Mesenchymal stem cell (in vitro differentiated cells and primary cell): ENCODE results near the gene NFRKB. TPM values are rescaled to one million over a fixed set of nuclear protein-coding genes. Genes with fewer than 3 reads are reported as not detected.

ENCODE experiments used
- DNase-seq: peaks from one replicate; pipeline ENCODE4 v3.0.0-alpha.2; 2013
- H2AFZ ChIP-seq: one replicate; pipeline ENCODE4 v1.6.1; 2013; ENCODE audit warnings: low read depth, mild to moderate bottlenecking, control low read depth, inconsistent platforms, low read length, moderate library complexity
- H2AK5ac ChIP-seq: 2 replicates; pipeline ENCODE4 v1.6.1; 2013; ENCODE audit warnings: low read length, moderate library complexity, mild to moderate bottlenecking, inconsistent platforms; ENCODE audit not compliant: severe bottlenecking
- H2BK120ac ChIP-seq: one replicate; pipeline ENCODE4 v1.6.1; 2013; ENCODE audit warnings: low read depth, mild to moderate bottlenecking, inconsistent platforms, low read length, moderate library complexity
- H2BK12ac ChIP-seq, 2 experiments: one replicate each; pipeline ENCODE4 v1.6.1; 2013; ENCODE audit warnings: inconsistent platforms in 2 of 2, low read length in 2 of 2, mild to moderate bottlenecking in 2 of 2, moderate library complexity in 2 of 2, control low read depth in 1 of 2
- H2BK15ac ChIP-seq: one replicate; pipeline ENCODE4 v1.6.1; 2013; ENCODE audit warnings: mild to moderate bottlenecking, low read depth, inconsistent platforms; ENCODE audit not compliant: poor library complexity, severe bottlenecking
- H2BK5ac ChIP-seq: 2 replicates; pipeline ENCODE4 v1.6.1; 2013; ENCODE audit warnings: low read depth, mild to moderate bottlenecking, low read length, control low read depth, inconsistent platforms; ENCODE audit not compliant: poor library complexity, severe bottlenecking
- H3K14ac ChIP-seq, 2 experiments: one replicate each; pipeline ENCODE4 v1.6.1; 2013; ENCODE audit warnings: inconsistent platforms in 2 of 2, low read length in 2 of 2, control low read depth in 1 of 2, mild to moderate bottlenecking in 1 of 2, moderate library complexity in 1 of 2
- H3K18ac ChIP-seq, 2 experiments: one replicate each; pipeline ENCODE4 v1.6.1; 2013; ENCODE audit warnings: inconsistent platforms in 2 of 2, low read length in 2 of 2, control low read depth in 1 of 2, low read depth in 1 of 2, mild to moderate bottlenecking in 1 of 2
- H3K23ac ChIP-seq, 2 experiments: one replicate each; pipeline ENCODE4 v1.6.1; 2013; ENCODE audit warnings: inconsistent platforms in 2 of 2, low read length in 2 of 2, mild to moderate bottlenecking in 2 of 2, moderate library complexity in 2 of 2, control low read depth in 1 of 2
- H3K27ac ChIP-seq: 2 replicates; pipeline ENCODE4 v1.5.1; 2013; ENCODE audit warnings: mild to moderate bottlenecking, moderate library complexity, low read length, control low read depth, inconsistent platforms; ENCODE audit not compliant: poor library complexity, severe bottlenecking
- H3K27me3 ChIP-seq, 2 experiments: 2 replicates each; pipeline versions ENCODE4 v1.6.1 to v1.7.0; 2013; ENCODE audit warnings: low read length in 2 of 2, mild to moderate bottlenecking in 2 of 2, moderate library complexity in 2 of 2, control low read depth in 1 of 2, inconsistent platforms in 1 of 2; ENCODE audit not compliant: control insufficient read depth in 1 of 2, insufficient read depth in 1 of 2
- H3K36me3 ChIP-seq, 2 experiments: 2 replicates each; pipeline versions ENCODE4 v1.6.1 to v1.7.0; 2013; ENCODE audit warnings: low read length in 2 of 2, control low read depth in 1 of 2, inconsistent platforms in 1 of 2, low read depth in 1 of 2, mild to moderate bottlenecking in 1 of 2; ENCODE audit not compliant: insufficient read depth in 2 of 2, control insufficient read depth in 1 of 2
- H3K4ac ChIP-seq, 2 experiments: one replicate each; pipeline ENCODE4 v1.6.1; 2013; ENCODE audit warnings: inconsistent platforms in 2 of 2, low read length in 2 of 2, mild to moderate bottlenecking in 2 of 2, moderate library complexity in 2 of 2, control low read depth in 1 of 2, low read depth in 1 of 2
- H3K4me1 ChIP-seq: 2 replicates; pipeline ENCODE4 v1.6.1; 2013; ENCODE audit warnings: low read depth, low read length, control low read depth; ENCODE audit not compliant: control insufficient read depth, insufficient read depth
- H3K4me2 ChIP-seq: 2 replicates; pipeline ENCODE4 v1.6.1; 2013; ENCODE audit warnings: low read length, mild to moderate bottlenecking, inconsistent platforms; ENCODE audit not compliant: poor library complexity, severe bottlenecking
- H3K4me3 ChIP-seq, 2 experiments: 2 replicates each; pipeline versions ENCODE4 v1.5.1 to v1.7.0; 2013; ENCODE audit warnings: low read length in 2 of 2, mild to moderate bottlenecking in 2 of 2, control low read depth in 1 of 2, low read depth in 1 of 2; ENCODE audit not compliant: insufficient read depth in 1 of 2
- H3K79me1 ChIP-seq: replicated peaks from 2 replicates; pipeline ENCODE4 v1.6.1; 2013; ENCODE audit warnings: mild to moderate bottlenecking, control low read depth, low read length, inconsistent platforms; ENCODE audit not compliant: poor library complexity, severe bottlenecking
- H3K9ac ChIP-seq: 2 replicates; pipeline ENCODE4 v1.7.0; 2013; ENCODE audit warnings: mild to moderate bottlenecking, low read length, moderate library complexity
- H3K9me3 ChIP-seq: 2 replicates; pipeline ENCODE4 v1.7.0; 2013; ENCODE audit warnings: mild to moderate bottlenecking, low read length; ENCODE audit not compliant: control insufficient read depth
- H4K8ac ChIP-seq: one replicate; pipeline ENCODE4 v1.6.1; 2013; ENCODE audit warnings: inconsistent platforms, mild to moderate bottlenecking, low read length, moderate library complexity
- H4K91ac ChIP-seq: one replicate; pipeline ENCODE4 v1.6.1; 2013; ENCODE audit warnings: mild to moderate bottlenecking, low read length, inconsistent platforms
- WGBS: methylation state at CpG from one replicate; pipeline ENCODE4 v1.1.7; 2013; ENCODE audit warnings: mixed read lengths; 5-methylcytosine and 5-hydroxymethylcytosine counted together
- polyA plus RNA-seq, 2 experiments: library from polyadenylated mRNA; stranded (reverse); fragments of 200-250 nt; gene quantifications; one replicate each; pipeline ENCODE4 v1.2.3, GENCODE V29; 2013

Gene NFRKB
- polyA plus RNA-seq (2013, experiment 1 of 2) = 8.0 TPM
- polyA plus RNA-seq (2013, experiment 2 of 2) = 6.7 TPM

GRCh38 chr11:129895126-129896041 lies at the start of gene NFRKB:
Gene NFRKB, minus strand, starts transcription at chr11:129895578. Its CDS starts 2,729 bp downstream, at chr11:129892849.
- no peak within 1 kb of the TSS for H3K23ac ChIP-seq
- peak within 1 kb of the TSS; percentile 33 for H4K8ac ChIP-seq
- no peak within 1 kb of the TSS for H2BK5ac ChIP-seq
- H2AFZ ChIP-seq = peak within 1 kb of the TSS; percentile 39
- peak within 1 kb of the TSS; percentile 90 to 95 for H3K4me3 ChIP-seq
- peak within 1 kb of the TSS; percentile 35 to 76 for H3K18ac ChIP-seq
- peaks cover 1% of the 10 kb centered on the region for H3K4me1 ChIP-seq
- peak within 1 kb of the TSS; percentile 69 for H3K4me2 ChIP-seq
- H3K14ac ChIP-seq = peak within 1 kb of the TSS in 1 of 2 experiments; percentile 77
- H3K36me3 ChIP-seq = peaks cover 6 to 43% of the 10 kb centered on the region in 2 experiments
- H3K27me3 ChIP-seq = no peaks in the 10 kb centered on the region
- no peak within 1 kb of the TSS for H2AK5ac ChIP-seq
- peaks cover 18% of the 10 kb centered on the region for H3K79me1 ChIP-seq
- peak within 1 kb of the TSS; percentile 61 for H2BK120ac ChIP-seq
- H4K91ac ChIP-seq = peak within 1 kb of the TSS; percentile 53
- WGBS = 2% methylated on average over 77 of the region's 77 CpGs
- peak within 1 kb of the TSS; percentile 52 to 61 for H3K4ac ChIP-seq
- peak; percentile 68 for DNase-seq
- H3K9me3 ChIP-seq = no peaks in the 10 kb centered on the region
- peak within 1 kb of the TSS; percentile 53 for H2BK15ac ChIP-seq
- H2BK12ac ChIP-seq = no peak within 1 kb of the TSS
- peak within 1 kb of the TSS; percentile 11 for H3K27ac ChIP-seq
- peak within 1 kb of the TSS; percentile 91 for H3K9ac ChIP-seq

DNA sequence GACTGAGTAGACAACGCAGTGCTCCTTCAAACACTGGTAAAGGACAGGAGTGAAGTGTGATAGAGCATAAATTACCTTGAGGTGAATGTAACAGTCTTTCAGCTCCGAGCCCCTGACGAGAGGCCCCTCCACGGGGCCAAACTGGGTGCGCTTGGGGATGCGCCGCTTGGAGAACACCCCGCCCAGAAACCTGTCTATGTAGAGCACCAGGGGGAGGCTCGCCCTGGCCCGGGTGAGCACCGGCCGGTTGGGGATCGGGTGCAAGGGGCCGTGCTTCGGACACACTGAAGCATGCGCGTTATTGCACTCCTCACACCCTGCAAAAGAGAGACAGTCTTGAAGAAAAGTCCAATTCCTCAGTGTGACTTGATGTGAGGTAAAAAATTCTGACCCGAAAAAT lies 49.3 kb upstream of the NFRKB start:
- H2AK5ac ChIP-seq = no peak overlapping the region
- no peak overlapping the region for H2BK15ac ChIP-seq
- H3K4ac ChIP-seq = no peak overlapping the region
- H4K8ac ChIP-seq = no peak overlapping the region
- H3K36me3 ChIP-seq = peaks cover 21 to 49% of the 10 kb centered on the region in 2 experiments
- H3K27me3 ChIP-seq = no peaks in the 10 kb centered on the region
- no peak overlapping the region for H4K91ac ChIP-seq
- H3K9ac ChIP-seq = no peak overlapping the region
- H2BK12ac ChIP-seq = no peak overlapping the region
- peaks cover 4% of the 10 kb centered on the region for H3K79me1 ChIP-seq
- H3K18ac ChIP-seq = no peak overlapping the region
- no peak overlapping the region for H2AFZ ChIP-seq
- H3K27ac ChIP-seq = no peak overlapping the region
- 98% methylated on average over 16 of the region's 18 CpGs for WGBS
- no peak overlapping the region for H3K23ac ChIP-seq
- H2BK5ac ChIP-seq = no peak overlapping the region
- H3K4me2 ChIP-seq = no peak overlapping the region
- H3K4me1 ChIP-seq = peaks cover 9% of the 10 kb centered on the region
- H3K4me3 ChIP-seq = no peak overlapping the region
- no peak for DNase-seq
- H3K14ac ChIP-seq = no peak overlapping the region
- no peak overlapping the region for H2BK120ac ChIP-seq
- H3K9me3 ChIP-seq = no peaks in the 10 kb centered on the region

DNA sequence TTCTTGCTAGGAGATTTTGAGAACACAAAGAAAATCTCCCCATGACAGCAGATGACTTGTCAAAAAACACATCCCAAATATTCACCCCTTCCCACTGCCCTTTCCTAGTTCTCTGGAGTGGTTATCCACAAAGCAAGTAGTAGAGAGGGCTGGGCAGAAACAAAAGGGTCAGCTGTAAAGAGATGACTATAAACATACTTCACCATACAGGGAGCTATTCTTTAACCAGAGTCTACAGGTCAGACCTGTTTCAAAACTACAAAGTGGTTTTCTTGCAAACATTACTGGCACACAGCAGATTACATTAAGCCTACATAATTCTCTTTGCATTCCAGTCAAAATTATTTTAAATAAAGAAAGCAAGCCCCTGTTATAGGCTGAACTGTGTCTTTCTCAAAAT lies 47.7 kb upstream of the NFRKB start:
- Histone ChIP-seq H3K36me3 (peaks cover 24 to 48% of the 10 kb centered on the region in 2 experiments), H3K9me3 (no peaks in the 10 kb centered on the region), H4K8ac (no peak overlapping the region), H3K4ac (no peak overlapping the region), H3K4me3 (no peak overlapping the region), H2BK120ac (no peak overlapping the region), H3K79me1 (peaks cover 4% of the 10 kb centered on the region), H4K91ac (no peak overlapping the region), H2AFZ (no peak overlapping the region), H3K27ac (no peak overlapping the region), H2AK5ac (no peak overlapping the region), H3K23ac (no peak overlapping the region), H2BK15ac (no peak overlapping the region), H3K9ac (no peak overlapping the region), H3K14ac (no peak overlapping the region), H3K4me1 (peaks cover 9% of the 10 kb centered on the region), H3K27me3 (no peaks in the 10 kb centered on the region), H2BK12ac (no peak overlapping the region), H2BK5ac (no peak overlapping the region), H3K4me2 (no peak overlapping the region), H3K18ac (no peak overlapping the region)
- DNase-seq = no peak

DNA sequence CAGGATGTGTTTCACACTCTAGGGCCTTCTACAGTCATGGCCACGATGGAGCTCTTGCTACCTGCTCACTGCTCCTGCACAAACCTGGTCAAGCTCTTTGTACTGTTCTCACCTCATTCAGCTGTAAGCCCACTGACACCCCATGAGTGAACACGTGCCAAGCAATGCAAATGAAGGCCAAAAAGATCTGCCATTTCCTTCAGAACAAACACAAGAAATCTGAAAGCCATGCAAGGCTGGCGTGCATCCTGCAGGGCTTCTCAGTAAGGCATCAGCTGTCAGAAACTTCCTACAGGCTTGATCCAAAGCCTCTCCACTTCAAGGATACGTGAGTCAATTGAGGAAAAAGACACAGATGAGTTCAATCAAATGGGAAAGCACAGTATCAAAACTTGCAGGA lies 44.1 kb upstream of the NFRKB start:
- H3K4ac ChIP-seq = no peak overlapping the region
- no peak overlapping the region for H2AFZ ChIP-seq
- no peak overlapping the region for H3K4me3 ChIP-seq
- no peak overlapping the region for H3K18ac ChIP-seq
- H2BK15ac ChIP-seq = no peak overlapping the region
- no peak overlapping the region for H3K23ac ChIP-seq
- no peak overlapping the region for H3K14ac ChIP-seq
- H2BK12ac ChIP-seq = no peak overlapping the region
- H3K9ac ChIP-seq = no peak overlapping the region
- no peaks in the 10 kb centered on the region for H3K79me1 ChIP-seq
- no peak overlapping the region for H4K8ac ChIP-seq
- no peaks in the 10 kb centered on the region for H3K9me3 ChIP-seq
- no peak overlapping the region for H2BK120ac ChIP-seq
- 90% methylated on average over 4 of the region's 4 CpGs for WGBS
- H2AK5ac ChIP-seq = no peak overlapping the region
- no peak for DNase-seq
- no peak overlapping the region for H3K27ac ChIP-seq
- H3K27me3 ChIP-seq = no peaks in the 10 kb centered on the region
- no peak overlapping the region for H3K4me2 ChIP-seq
- peaks cover 5 to 46% of the 10 kb centered on the region in 2 experiments for H3K36me3 ChIP-seq
- H3K4me1 ChIP-seq = no peaks in the 10 kb centered on the region
- H2BK5ac ChIP-seq = no peak overlapping the region
- H4K91ac ChIP-seq = no peak overlapping the region
